GM21360 (cell line): ENCODE data around the gene GSTM1.
"Not testable (repeated sequence)": the region's sequence is repeated elsewhere in the genome, so short reads cannot be mapped to it uniquely, and the experiment has no call there.

Source experiments
- ATAC-seq: cut with Tn5 transposase; IDR thresholded peaks from one replicate; pipeline ENCODE4 v1.9.1; 2021; ENCODE audit warnings: mild to moderate bottlenecking, moderate library complexity; ENCODE audit not compliant: unreplicated experiment

Gene GSTM1

GRCh38 chr1:109659997-109660690 is 27.5 kb upstream of the GSTM1 start:
- ATAC-seq: no peak

- ATAC-seq: not testable (repeated sequence)
These were observed 27.0 kb upstream of the GSTM1 start for GRCh38 chr1:109660691-109661026.

GRCh38 chr1:109661391-109661790 is 26.2 kb upstream of the GSTM1 start:
- no peak for ATAC-seq

- no peak for ATAC-seq
These were observed 22.9 kb upstream of the GSTM1 start for GRCh38 chr1:109664671-109665070.

- ATAC-seq: peak; percentile 84
These were observed 20.0 kb upstream of the GSTM1 start, which contains the start of gene GSTM2 for GRCh38 chr1:109667452-109668122. GSTM2 (plus strand) TSS chr1:109668057; CDS start chr1:109668116, 59 bp downstream.

GRCh38 chr1:109668123-109668775 is 19.4 kb upstream of the GSTM1 start:
- ATAC-seq: no peak

- ATAC-seq: no peak
These were observed 18.2 kb upstream of the GSTM1 start for GRCh38 chr1:109669246-109669948.

- ATAC-seq: not testable (repeated sequence)
These were observed 17.7 kb upstream of the GSTM1 start for GRCh38 chr1:109669949-109670302.

GRCh38 chr1:109671067-109671466 is 16.6 kb upstream of the GSTM1 start:
- ATAC-seq: no peak

GRCh38 chr1:109673861-109674260 is 13.8 kb upstream of the GSTM1 start:
- ATAC-seq: not testable (repeated sequence)

- ATAC-seq: not testable (repeated sequence)
These were observed 10.8 kb upstream of the GSTM1 start for GRCh38 chr1:109676683-109677381.

- ATAC-seq: no peak
These were observed 10.2 kb upstream of the GSTM1 start for GRCh38 chr1:109677459-109677858.

- not testable (repeated sequence) for ATAC-seq
These were observed 9.0 kb upstream of the GSTM1 start for GRCh38 chr1:109678637-109679036.

- ATAC-seq: not testable (repeated sequence)
These were observed 2.8 kb upstream of the GSTM1 start for GRCh38 chr1:109684777-109685176.

- ATAC-seq: not testable (repeated sequence)
These were observed 2.2 kb upstream of the GSTM1 start for GRCh38 chr1:109685399-109685798.

- not testable (repeated sequence) for ATAC-seq
These were observed 1.7 kb upstream of the GSTM1 start for GRCh38 chr1:109685890-109686289.

GRCh38 chr1:109687109-109687508 is 508 bp upstream of the GSTM1 start:
- ATAC-seq: not testable (repeated sequence)

GRCh38 chr1:109689844-109690405 is 2.3 kb downstream of the GSTM1 start:
- ATAC-seq: no peak

- no peak for ATAC-seq
These were observed 4.1 kb downstream of the GSTM1 start for GRCh38 chr1:109691759-109692158.

- not testable (repeated sequence) for ATAC-seq
These were observed 6.8 kb downstream of the GSTM1 start for GRCh38 chr1:109694400-109694799.
